ENCODE measurements around the gene SLC24A3.

The SLC24A3 gene

GRCh38 chr20:19341348-19342053 lies 129.1 kb downstream of the SLC24A3 start:
- no peak for DNase-seq (ENCODE audit: low read depth in 2 of 2)

- DNase-seq (ENCODE audit: low read depth in 2 of 2) = no peak
These were observed 131.9 kb downstream of the SLC24A3 start for GRCh38 chr20:19344341-19344740.

- DNase-seq (ENCODE audit: low read depth in 2 of 2) = no peak
These were observed 135.6 kb downstream of the SLC24A3 start for GRCh38 chr20:19347943-19348456.

GRCh38 chr20:19348582-19348981 lies 136.1 kb downstream of the SLC24A3 start:
- no peak for DNase-seq (ENCODE audit: low read depth in 2 of 2)

GRCh38 chr20:19349879-19350278 lies 137.4 kb downstream of the SLC24A3 start:
- no peak for DNase-seq (ENCODE audit: low read depth in 2 of 2)

GRCh38 chr20:19351542-19351941 lies 139.1 kb downstream of the SLC24A3 start:
- DNase-seq (ENCODE audit: low read depth in 2 of 2) = no peak

- no peak for DNase-seq (ENCODE audit: low read depth in 2 of 2)
These were observed 142.5 kb downstream of the SLC24A3 start for GRCh38 chr20:19354950-19355349.

- no peak for DNase-seq (ENCODE audit: low read depth in 2 of 2)
These were observed 149.3 kb downstream of the SLC24A3 start for GRCh38 chr20:19361790-19362189.

- no peak for DNase-seq (ENCODE audit: low read depth in 2 of 2)
These were observed 151.0 kb downstream of the SLC24A3 start for GRCh38 chr20:19363476-19363875.

GRCh38 chr20:19367591-19367990 lies 155.1 kb downstream of the SLC24A3 start:
- no peak for DNase-seq (ENCODE audit: low read depth in 2 of 2)

- no peak for DNase-seq (ENCODE audit: low read depth in 2 of 2)
These were observed 155.9 kb downstream of the SLC24A3 start for GRCh38 chr20:19368351-19368750.

GRCh38 chr20:19370076-19371075 lies 157.9 kb downstream of the SLC24A3 start:
- DNase-seq (ENCODE audit: low read depth in 2 of 2) = no peak

GRCh38 chr20:19371112-19371511 lies 158.7 kb downstream of the SLC24A3 start:
- DNase-seq (ENCODE audit: low read depth in 2 of 2) = no peak

- DNase-seq (ENCODE audit: low read depth in 2 of 2) = no peak
These were observed 161.8 kb downstream of the SLC24A3 start for GRCh38 chr20:19374216-19374615.

GRCh38 chr20:19375395-19375794 lies 163.0 kb downstream of the SLC24A3 start:
- DNase-seq (ENCODE audit: low read depth in 2 of 2) = no peak

- DNase-seq (ENCODE audit: low read depth in 2 of 2) = no peak
These were observed 163.4 kb downstream of the SLC24A3 start for GRCh38 chr20:19375801-19376200.

GRCh38 chr20:19376451-19377229 lies 164.2 kb downstream of the SLC24A3 start:
- DNase-seq (ENCODE audit: low read depth in 2 of 2) = no peak

GRCh38 chr20:19378058-19378457 lies 165.6 kb downstream of the SLC24A3 start:
- no peak for DNase-seq (ENCODE audit: low read depth in 2 of 2)

GRCh38 chr20:19380211-19380610 lies 167.8 kb downstream of the SLC24A3 start:
- no peak for DNase-seq (ENCODE audit: low read depth in 2 of 2)

GRCh38 chr20:19381947-19382346 lies 169.5 kb downstream of the SLC24A3 start:
- no peak for DNase-seq (ENCODE audit: low read depth in 2 of 2)

GRCh38 chr20:19382386-19383340 lies 170.2 kb downstream of the SLC24A3 start:
- DNase-seq (ENCODE audit: low read depth in 2 of 2) = no peak

All from stimulated activated CD4-positive, alpha-beta T cell treated with anti-CD3 and anti-CD28 coated beads, Interleukin-1b, Interleukin-23, amount 100 ng/mL, for 4 hours (primary cell).